ENCODE results near the gene ARIH2. TPM values are rescaled to one million over a fixed set of nuclear protein-coding genes. Genes with fewer than 3 reads are reported as not detected.

Gene ARIH2
- total and polyA plus RNA-seq, 2 of the 8 experiments (the other 6 are each of a cell fraction or from before 2014, with no cell fraction given) = 72.9 to 136 TPM

DNA sequence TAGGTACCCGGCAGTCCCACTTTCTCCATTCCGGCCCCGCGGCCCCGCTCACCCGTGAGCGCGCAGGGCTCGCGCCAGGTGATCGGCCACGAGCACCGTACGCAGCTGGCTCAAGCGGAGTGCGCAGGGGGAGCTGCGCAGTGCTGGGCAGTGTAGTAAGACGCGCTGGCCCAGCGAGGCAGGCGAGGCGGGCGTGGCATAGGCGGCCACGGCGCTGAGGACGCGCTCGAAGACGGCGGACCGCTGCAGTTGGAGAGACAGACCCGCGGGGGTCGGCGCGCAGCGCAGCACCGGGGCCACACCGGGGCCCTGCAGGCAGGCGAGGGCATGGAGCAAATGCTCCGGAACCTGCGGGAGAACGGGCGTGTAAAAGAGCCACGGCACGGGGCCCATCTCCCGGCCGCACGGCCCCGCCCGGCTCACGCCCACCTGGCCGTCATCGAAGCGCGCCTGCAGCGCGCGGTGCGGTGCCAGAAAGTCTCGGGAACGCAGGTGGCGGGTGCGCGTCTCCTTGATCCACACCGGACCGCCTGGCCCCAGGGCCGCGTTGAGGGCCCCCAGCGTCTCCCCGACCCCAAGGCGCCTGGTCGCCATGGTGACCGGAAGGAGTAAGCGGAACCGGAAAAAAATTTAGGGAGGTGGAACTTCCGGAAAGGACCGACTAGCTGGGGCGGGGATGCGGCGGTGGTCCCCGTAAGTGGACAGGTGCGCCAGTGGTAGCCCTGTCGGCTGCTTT lies 99.5 kb downstream of the ARIH2 start, which contains the start of gene DALRD3:
Gene DALRD3, minus strand, starts transcription at position 610 of the 736 bp plus-strand sequence. Its CDS starts 16 bp downstream, at position 594.
- Histone ChIP-seq H2BK5ac (ENCODE audit: low read depth, low read length) (peak within 1 kb of the TSS; percentile 90), H2AFZ (ENCODE audit: low read length) (no peak within 1 kb of the TSS; the same call in 1 of the 2 replicates), H4K8ac (ENCODE audit: extremely low read depth, insufficient read depth, low read length) (peak within 1 kb of the TSS; percentile 93; the same call in 1 of the 2 replicates), H3K4me3 (ENCODE audit: extremely low read depth in 1 of 4, insufficient read depth in 2 of 4, low read depth in 3 of 4, low read length in 4 of 4) (peak within 1 kb of the TSS; percentile 44 to 77 (median 69)), H3K9me3 (ENCODE audit: insufficient read depth in 2 of 2, low read depth in 1 of 2, low read length in 1 of 2) (no peaks in the 10 kb centered on the region), H3K79me2 (ENCODE audit: control insufficient read depth in 1 of 2, insufficient read depth in 2 of 2, low read length in 2 of 2) (peaks cover 0 to 23% of the 10 kb centered on the region in 2 experiments; a peak in 2 of 4 replicates), H2BK12ac (ENCODE audit: low read depth, low read length) (no peak within 1 kb of the TSS), H3K18ac (ENCODE audit: extremely low read depth, low read length) (peak within 1 kb of the TSS; percentile 71), H3K23me2 (ENCODE audit: low read depth, low read length) (peaks cover 32% of the 10 kb centered on the region), H3K36me3 (ENCODE audit: control insufficient read depth in 2 of 4, insufficient read depth in 4 of 4, low read length in 3 of 4) (peaks cover 11 to 34% (median 19%) of the 10 kb centered on the region in 4 experiments), H2AK5ac (ENCODE audit: low read depth, low read length) (no peak within 1 kb of the TSS), H3K14ac (ENCODE audit: insufficient read length) (no peak within 1 kb of the TSS), H2BK120ac (replicated peaks; ENCODE audit: low read depth, low read length) (no peak within 1 kb of the TSS), H3K23ac (ENCODE audit: insufficient read length) (no peak within 1 kb of the TSS), H4K20me1 (replicated peaks in 1 of 2; ENCODE audit: control insufficient read depth in 1 of 2, insufficient read depth in 2 of 2, low read length in 2 of 2) (peaks cover 23 to 26% of the 10 kb centered on the region in 2 experiments), H3K27ac (ENCODE audit: low read depth, low read length) (peak within 1 kb of the TSS; percentile 32; the same call in 1 of the 2 replicates), H3K79me1 (ENCODE audit: low read depth, low read length) (peaks cover 8% of the 10 kb centered on the region), H3K56ac (replicated peaks; ENCODE audit: insufficient read length, low read depth, low read length) (peak within 1 kb of the TSS; percentile 37), H2BK15ac (ENCODE audit: low read length) (no peak within 1 kb of the TSS), H3K27me3 (replicated peaks in 1 of 4; ENCODE audit: control insufficient read depth in 3 of 4, extremely low read depth in 1 of 4, insufficient read depth in 3 of 4, low read length in 3 of 4) (no peaks in the 10 kb centered on the region), H3K9ac (replicated peaks in 1 of 4; ENCODE audit: extremely low read depth in 1 of 4, low read depth in 3 of 4, low read length in 3 of 4) (peak within 1 kb of the TSS; percentile 36 to 54 (median 49)), H4K5ac (ENCODE audit: insufficient read length, low read depth, low read length) (peak within 1 kb of the TSS; percentile 73), H4K91ac (replicated peaks; ENCODE audit: insufficient read length, low read length) (no peak within 1 kb of the TSS), H3K4ac (replicated peaks; ENCODE audit: insufficient read length, low read depth, low read length) (peak within 1 kb of the TSS; percentile 80), H3K4me2 (ENCODE audit: insufficient read depth in 1 of 2, low read depth in 2 of 2, low read length in 2 of 2) (peak within 1 kb of the TSS; percentile 88 to 90), H3K4me1 (replicated peaks in 1 of 4; ENCODE audit: control insufficient read depth in 3 of 4, insufficient read depth in 4 of 4, low read length in 3 of 4) (peaks cover 0 to 21% (median 12%) of the 10 kb centered on the region in 4 experiments; a peak in 6 of 7 replicates), H2BK20ac (ENCODE audit: low read length) (no peak within 1 kb of the TSS)
- DNase-seq (ENCODE audit: low read depth in 1 of 2, low spot score in 2 of 2) (peak; percentile 47 to 85), FAIRE-seq (no peak)
- ChIA-PET CTCF (ENCODE audit: partially characterized antibody) (interaction anchor here (2.1 to 24.3 kb wide), 3 partner anchors 14 to 152 kb away, joined by 7 to 467 read pairs (median 42); partner anchors contain the start of genes KLHDC8B, P4HTM and WDR6), POLR2A (ENCODE audit: partially characterized antibody) (interaction anchor here (0.5 to 38.8 kb wide), 8 partner anchors 5 to 759 kb away, joined by 3 to 1518 read pairs (median 70); partner anchors contain the start of genes DALRD3, IMPDH2, NDUFAF3 and P4HTM)
- WGBS, 2 experiments (ENCODE audit: extremely low coverage in 1 of 2, insufficient coverage in 1 of 2, insufficient read length in 1 of 2, insufficient replicate concordance in 2 of 2, low coverage in 1 of 2, low lambda C conversion rate in 2 of 2, missing lambda C conversion rate in 1 of 2) = 2% methylated on average over 82 of the region's 85 CpGs; no CpG with 5 or more reads in 1 of the 2 experiments
- TF ChIP-seq CBX8 (IDR thresholded peaks at IDR 0.05; ENCODE audit: borderline replicate concordance, low read depth, low read length) (no peak), BCL11A (IDR thresholded peaks at IDR 0.05; ENCODE audit: low read depth in 2 of 2, low read length in 2 of 2) (no peak), YY1 (IDR thresholded peaks at IDR 0.05; ENCODE audit: low read depth, low read length) (no peak), TCF12 (IDR thresholded peaks at IDR 0.05; ENCODE audit: low read depth, low read length) (no peak), GABPA (IDR thresholded peaks at IDR 0.05; ENCODE audit: borderline replicate concordance, insufficient read depth, low read length) (0 out of 2 replicates have a peak, but pooled peaks have one; percentile 79), SIN3A (conservative IDR thresholded peaks at IDR 0.05 in 1 of 2, IDR thresholded peaks at IDR 0.05 in 1 of 2; ENCODE audit: low read depth in 1 of 2, low read length in 2 of 2) (peak; percentile 61 to 79; a peak in 3 of 4 replicates), RFX5 (IDR thresholded peaks at IDR 0.05; ENCODE audit: borderline replicate concordance, low read depth, low read length) (no peak), JUND (IDR thresholded peaks at IDR 0.05; ENCODE audit: low read length) (no peak), BRCA1 (IDR thresholded peaks at IDR 0.05; ENCODE audit: low read depth, low read length) (no peak)
- TF ChIP-seq, protein P1, sequence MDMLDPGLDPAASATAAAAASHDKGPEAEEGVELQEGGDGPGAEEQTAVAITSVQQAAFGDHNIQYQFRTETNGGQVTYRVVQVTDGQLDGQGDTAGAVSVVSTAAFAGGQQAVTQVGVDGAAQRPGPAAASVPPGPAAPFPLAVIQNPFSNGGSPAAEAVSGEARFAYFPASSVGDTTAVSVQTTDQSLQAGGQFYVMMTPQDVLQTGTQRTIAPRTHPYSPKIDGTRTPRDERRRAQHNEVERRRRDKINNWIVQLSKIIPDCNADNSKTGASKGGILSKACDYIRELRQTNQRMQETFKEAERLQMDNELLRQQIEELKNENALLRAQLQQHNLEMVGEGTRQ (IDR thresholded peaks at IDR 0.05; ENCODE audit: low read length) = no peak

Measured in H1 (cell line).